ENCODE data around the gene MCCC1.
A peak's percentile ranks its signal among the peaks of the same experiment; 100 is the strongest.
"Not testable (repeated sequence)": the region's sequence is repeated elsewhere in the genome, so short reads cannot be mapped to it uniquely, and the experiment has no call there.

Gene MCCC1

GRCh38 chr3:183108001-183108449, 8.7 kb upstream of the MCCC1 start:
- ChIA-PET CTCF (interaction anchor here (1.3 kb wide), 1 partner anchor 275 kb away, joined by 3 read pairs; no protein-coding TSS in a partner anchor), POLR2A (no interaction called here)
- TF ChIP-seq, protein P1, sequence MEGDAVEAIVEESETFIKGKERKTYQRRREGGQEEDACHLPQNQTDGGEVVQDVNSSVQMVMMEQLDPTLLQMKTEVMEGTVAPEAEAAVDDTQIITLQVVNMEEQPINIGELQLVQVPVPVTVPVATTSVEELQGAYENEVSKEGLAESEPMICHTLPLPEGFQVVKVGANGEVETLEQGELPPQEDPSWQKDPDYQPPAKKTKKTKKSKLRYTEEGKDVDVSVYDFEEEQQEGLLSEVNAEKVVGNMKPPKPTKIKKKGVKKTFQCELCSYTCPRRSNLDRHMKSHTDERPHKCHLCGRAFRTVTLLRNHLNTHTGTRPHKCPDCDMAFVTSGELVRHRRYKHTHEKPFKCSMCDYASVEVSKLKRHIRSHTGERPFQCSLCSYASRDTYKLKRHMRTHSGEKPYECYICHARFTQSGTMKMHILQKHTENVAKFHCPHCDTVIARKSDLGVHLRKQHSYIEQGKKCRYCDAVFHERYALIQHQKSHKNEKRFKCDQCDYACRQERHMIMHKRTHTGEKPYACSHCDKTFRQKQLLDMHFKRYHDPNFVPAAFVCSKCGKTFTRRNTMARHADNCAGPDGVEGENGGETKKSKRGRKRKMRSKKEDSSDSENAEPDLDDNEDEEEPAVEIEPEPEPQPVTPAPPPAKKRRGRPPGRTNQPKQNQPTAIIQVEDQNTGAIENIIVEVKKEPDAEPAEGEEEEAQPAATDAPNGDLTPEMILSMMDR (IDR thresholded peaks at IDR 0.05; ENCODE audit: insufficient read depth, low read length, missing control alignments): no peak
- DNase-seq (ENCODE audit: low read depth, low spot score): no peak
- H3K4me3 ChIP-seq (ENCODE audit: low read depth, low read length): no peak overlapping the region

DNA sequence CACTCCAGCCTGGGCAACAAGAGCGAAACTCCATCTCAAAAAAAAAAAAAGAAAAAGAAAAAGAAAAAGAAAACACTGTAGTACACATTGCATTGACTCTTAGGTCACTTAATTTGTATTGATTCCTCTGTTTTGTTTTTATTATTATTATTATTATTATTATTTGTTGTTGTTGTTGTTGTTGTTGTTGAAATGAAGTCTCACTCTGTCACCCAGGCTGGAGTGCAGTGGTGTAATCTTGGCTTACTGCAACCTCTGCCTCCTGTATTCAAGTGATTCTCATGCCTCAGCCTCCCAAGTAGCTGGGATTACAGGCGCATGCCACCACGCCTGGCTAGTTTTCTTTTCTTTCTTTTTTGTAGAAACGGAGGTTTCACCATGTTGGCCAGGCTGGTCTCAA, 8.1 kb upstream of the MCCC1 start:
- DNase-seq (ENCODE audit: low read depth, low spot score); H3K4me3 ChIP-seq (ENCODE audit: low read depth, low read length); CTCF ChIA-PET; POLR2A ChIA-PET: not testable (repeated sequence)

DNA sequence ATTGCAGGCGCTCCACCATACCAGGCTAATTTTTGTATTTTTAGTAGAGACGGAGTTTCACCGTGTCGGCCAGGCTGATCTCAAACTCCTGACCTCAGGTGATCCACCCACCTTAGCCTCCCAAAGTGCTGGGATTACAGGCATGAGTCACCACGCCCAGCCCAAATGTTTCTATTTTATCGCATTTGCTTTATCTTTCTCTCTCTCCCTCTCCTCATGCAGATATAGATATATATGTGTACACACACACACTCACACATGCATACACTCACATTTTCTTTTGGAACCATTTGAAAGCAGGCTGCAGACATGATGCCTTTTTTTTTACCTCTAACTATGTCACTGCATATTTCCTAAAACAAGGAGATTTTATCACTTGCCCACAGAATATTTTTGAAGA, 7.3 kb upstream of the MCCC1 start:
- TF ChIP-seq, protein P1 (IDR thresholded peaks at IDR 0.05; ENCODE audit: insufficient read depth, low read length, missing control alignments): no peak
- CTCF ChIA-PET: no interaction called here
- POLR2A ChIA-PET: no interaction called here
- no peak for DNase-seq (ENCODE audit: low read depth, low spot score)
- no peak overlapping the region for H3K4me3 ChIP-seq (ENCODE audit: low read depth, low read length)

DNA sequence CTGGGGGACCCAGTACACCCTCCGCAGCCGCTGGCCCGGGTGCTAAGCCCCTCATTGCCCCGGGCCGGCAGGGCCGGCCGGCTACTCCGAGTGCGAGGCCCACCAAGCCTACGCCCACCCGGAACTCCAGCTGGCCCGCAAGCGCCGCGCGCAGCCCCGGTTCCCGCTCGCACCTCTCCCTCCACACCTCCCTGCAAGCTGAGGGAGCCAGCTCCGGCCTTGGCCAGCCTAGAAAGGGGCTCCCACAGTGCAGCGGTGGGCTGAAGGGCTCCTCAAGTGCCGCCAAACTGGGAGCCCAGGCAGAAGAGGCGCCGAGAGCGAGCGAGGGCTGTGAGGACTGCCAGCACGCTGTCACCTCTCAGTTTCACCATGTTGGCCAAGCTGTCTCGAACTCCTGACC, 4.7 kb upstream of the MCCC1 start:
- POLR2A ChIA-PET; H3K4me3 ChIP-seq (ENCODE audit: low read depth, low read length); CTCF ChIA-PET; DNase-seq (ENCODE audit: low read depth, low spot score): not testable (repeated sequence)

DNA sequence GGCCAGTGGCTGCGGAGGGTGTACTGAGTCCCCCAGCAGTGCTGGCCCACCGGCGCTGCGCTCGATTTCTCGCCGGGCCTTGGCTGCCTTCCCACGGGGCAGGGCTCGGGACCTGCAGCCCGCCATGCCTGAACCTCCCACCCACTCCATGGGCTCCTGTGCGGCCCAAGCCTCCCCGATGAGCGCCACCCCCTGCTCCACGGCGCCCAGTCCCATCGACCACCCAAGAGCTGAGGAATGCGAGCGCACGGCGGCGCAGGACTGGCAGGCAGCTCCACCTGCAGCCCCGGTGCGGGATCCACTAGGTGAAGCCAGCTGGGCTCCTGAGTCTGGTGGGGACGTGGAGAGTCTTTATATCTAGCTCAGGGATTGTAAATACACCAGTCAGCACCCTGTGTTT, 1.7 kb upstream of the MCCC1 start:
- POLR2A ChIA-PET; DNase-seq (ENCODE audit: low read depth, low spot score); CTCF ChIA-PET: not testable (repeated sequence)

DNA sequence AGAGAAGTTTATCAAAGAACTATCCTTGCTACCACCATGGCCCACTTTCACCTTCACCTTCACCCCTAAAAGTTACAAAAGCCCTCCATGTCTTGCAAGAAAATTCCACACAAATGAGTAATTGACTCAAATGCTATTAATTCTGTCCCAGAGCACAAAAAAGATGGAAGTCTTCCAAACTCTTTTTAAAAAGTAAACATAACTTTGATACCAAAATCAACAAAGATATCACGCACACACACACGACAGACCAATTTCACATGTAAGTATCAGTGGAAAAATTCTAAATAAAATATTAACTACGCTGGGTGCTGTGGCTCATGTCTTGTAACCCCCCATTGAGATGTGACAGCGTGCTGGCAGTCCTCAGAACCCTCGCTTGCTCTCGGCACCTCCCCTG, 1.1 kb upstream of the MCCC1 start:
- TF ChIP-seq, protein P1 (IDR thresholded peaks at IDR 0.05; ENCODE audit: insufficient read depth, low read length, missing control alignments): no peak
- no peak overlapping the region for H3K4me3 ChIP-seq (ENCODE audit: low read depth, low read length)
- CTCF ChIA-PET: interaction anchor here (3.5 kb wide), 1 partner anchor 22 kb away, joined by 13 read pairs; no protein-coding TSS in a partner anchor
- POLR2A ChIA-PET: interaction anchor here (1.0 kb wide), 1 partner anchor 12 kb away, joined by 3 read pairs; no protein-coding TSS in a partner anchor
- no peak for DNase-seq (ENCODE audit: low read depth, low spot score)

More for the DNA sequence above, 1.7 kb upstream of the MCCC1 start:
- not testable (repeated sequence) for H3K4me3 ChIP-seq (ENCODE audit: low read depth, low read length)

DNA sequence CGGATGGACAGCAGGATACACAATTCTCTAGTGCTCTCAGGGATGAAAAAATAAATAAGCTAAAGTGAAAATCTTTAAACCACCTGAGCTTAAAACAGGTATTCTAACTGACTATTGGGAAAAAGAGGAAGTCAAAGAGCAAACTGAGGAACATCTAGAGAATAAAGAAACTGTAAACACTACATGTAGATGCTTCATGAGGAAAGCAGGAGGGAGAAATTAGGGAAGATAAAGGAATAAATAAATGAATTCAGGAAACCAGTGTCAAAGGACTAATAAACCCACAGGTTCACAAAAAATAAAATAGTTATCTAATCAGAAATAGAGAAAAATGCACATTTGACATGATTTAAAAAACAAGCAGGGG, 525 bp upstream of the MCCC1 start:
- POLR2A ChIA-PET: interaction anchor here (1.0 kb wide), 1 partner anchor 12 kb away, joined by 3 read pairs; no protein-coding TSS in a partner anchor
- TF ChIP-seq, protein P1 (IDR thresholded peaks at IDR 0.05; ENCODE audit: insufficient read depth, low read length, missing control alignments): no peak
- CTCF ChIA-PET: interaction anchor here (3.5 kb wide), 1 partner anchor 22 kb away, joined by 13 read pairs; no protein-coding TSS in a partner anchor
- peak overlapping the region; percentile 95 for H3K4me3 ChIP-seq (ENCODE audit: low read depth, low read length)
- no peak for DNase-seq (ENCODE audit: low read depth, low spot score)

GRCh38 chr3:183098536-183099025, 715 bp downstream of the MCCC1 start:
- POLR2A ChIA-PET: interaction anchor here (0.6 kb wide), 1 partner anchor 63 kb away, joined by 4 read pairs; no protein-coding TSS in a partner anchor
- TF ChIP-seq, protein P1 (IDR thresholded peaks at IDR 0.05; ENCODE audit: insufficient read depth, low read length, missing control alignments): no peak
- DNase-seq (ENCODE audit: low read depth, low spot score): no peak
- H3K4me3 ChIP-seq (ENCODE audit: low read depth, low read length): peak overlapping the region; percentile 95
- CTCF ChIA-PET: interaction anchor here (1.1 to 3.5 kb wide), 5 partner anchors 13 to 388 kb away, joined by 3 to 13 read pairs (median 5); no protein-coding TSS in a partner anchor

Measured in AG04449 (cell line).